ENCODE data around the gene KANSL3. TPM values are rescaled to one million over a fixed set of nuclear protein-coding genes. Genes with fewer than 3 reads are reported as not detected.

Gene KANSL3
- total RNA-seq, 1 donor from 2014 or later, result 31.7 TPM

DNA sequence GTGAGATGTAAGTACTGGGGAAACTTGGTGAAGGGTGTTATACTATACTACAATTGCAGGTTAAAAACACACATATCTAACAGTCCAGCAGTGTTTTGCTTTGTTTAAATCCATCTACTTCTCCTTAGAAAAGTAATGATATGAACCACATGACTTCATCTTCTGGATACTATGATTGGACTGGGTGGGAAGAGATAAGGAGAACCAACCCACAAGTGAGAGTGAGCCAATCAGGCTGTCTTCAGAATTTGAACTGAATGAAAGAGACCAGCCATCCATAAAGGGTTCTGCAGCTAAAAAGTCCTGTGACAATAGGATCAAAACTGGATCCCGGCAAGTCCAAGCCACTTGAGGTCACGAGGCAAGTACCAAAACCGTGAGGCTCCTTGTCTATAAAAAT lies 46.6 kb downstream of the KANSL3 start:
- H3K27ac ChIP-seq (replicated peaks), result no peak overlapping the region
- H3K36me3 ChIP-seq, result peaks cover 43% of the 10 kb centered on the region
- H3K4me1 ChIP-seq, result peaks cover 20% of the 10 kb centered on the region
- no peak for DNase-seq
- intact Hi-C loops (cut with micrococcal nuclease), result no loop called here
- H3K27me3 ChIP-seq (ENCODE audit: low read depth), result no peaks in the 10 kb centered on the region
- TF ChIP-seq, protein P1, sequence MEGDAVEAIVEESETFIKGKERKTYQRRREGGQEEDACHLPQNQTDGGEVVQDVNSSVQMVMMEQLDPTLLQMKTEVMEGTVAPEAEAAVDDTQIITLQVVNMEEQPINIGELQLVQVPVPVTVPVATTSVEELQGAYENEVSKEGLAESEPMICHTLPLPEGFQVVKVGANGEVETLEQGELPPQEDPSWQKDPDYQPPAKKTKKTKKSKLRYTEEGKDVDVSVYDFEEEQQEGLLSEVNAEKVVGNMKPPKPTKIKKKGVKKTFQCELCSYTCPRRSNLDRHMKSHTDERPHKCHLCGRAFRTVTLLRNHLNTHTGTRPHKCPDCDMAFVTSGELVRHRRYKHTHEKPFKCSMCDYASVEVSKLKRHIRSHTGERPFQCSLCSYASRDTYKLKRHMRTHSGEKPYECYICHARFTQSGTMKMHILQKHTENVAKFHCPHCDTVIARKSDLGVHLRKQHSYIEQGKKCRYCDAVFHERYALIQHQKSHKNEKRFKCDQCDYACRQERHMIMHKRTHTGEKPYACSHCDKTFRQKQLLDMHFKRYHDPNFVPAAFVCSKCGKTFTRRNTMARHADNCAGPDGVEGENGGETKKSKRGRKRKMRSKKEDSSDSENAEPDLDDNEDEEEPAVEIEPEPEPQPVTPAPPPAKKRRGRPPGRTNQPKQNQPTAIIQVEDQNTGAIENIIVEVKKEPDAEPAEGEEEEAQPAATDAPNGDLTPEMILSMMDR (IDR thresholded peaks at IDR 0.05; ENCODE audit: borderline replicate concordance), result no peak
- no peaks in the 10 kb centered on the region for H3K9me3 ChIP-seq (replicated peaks)
- no peak overlapping the region for H3K4me3 ChIP-seq

DNA sequence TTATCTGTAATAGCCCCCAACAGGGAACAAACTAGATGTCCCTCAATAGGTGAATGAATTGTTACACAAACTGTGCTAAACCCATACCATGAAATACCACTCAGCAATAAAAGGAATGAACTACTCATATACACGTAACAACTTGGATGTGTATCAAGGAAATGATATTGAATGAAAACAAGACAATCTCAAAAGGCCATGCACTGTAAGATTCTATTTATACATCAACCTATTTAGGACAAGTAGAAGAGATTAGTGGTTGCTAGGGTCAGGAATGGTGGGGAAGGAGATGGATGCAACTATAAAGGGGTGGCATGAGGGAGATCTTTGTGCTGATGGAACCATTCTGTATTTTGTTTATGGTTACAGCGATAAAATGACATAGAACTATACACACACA lies 47.1 kb downstream of the KANSL3 start:
- Histone ChIP-seq H3K27ac (replicated peaks) (peak overlapping the region; percentile 32), H3K9me3 (replicated peaks) (no peaks in the 10 kb centered on the region), H3K27me3 (ENCODE audit: low read depth) (no peaks in the 10 kb centered on the region), H3K36me3 (peaks cover 39% of the 10 kb centered on the region), H3K4me3 (no peak overlapping the region), H3K4me1 (peaks cover 18% of the 10 kb centered on the region)
- no peak for DNase-seq
- TF ChIP-seq, protein P1 (IDR thresholded peaks at IDR 0.05; ENCODE audit: borderline replicate concordance), result no peak
- intact Hi-C loops (cut with micrococcal nuclease), result no loop called here

DNA sequence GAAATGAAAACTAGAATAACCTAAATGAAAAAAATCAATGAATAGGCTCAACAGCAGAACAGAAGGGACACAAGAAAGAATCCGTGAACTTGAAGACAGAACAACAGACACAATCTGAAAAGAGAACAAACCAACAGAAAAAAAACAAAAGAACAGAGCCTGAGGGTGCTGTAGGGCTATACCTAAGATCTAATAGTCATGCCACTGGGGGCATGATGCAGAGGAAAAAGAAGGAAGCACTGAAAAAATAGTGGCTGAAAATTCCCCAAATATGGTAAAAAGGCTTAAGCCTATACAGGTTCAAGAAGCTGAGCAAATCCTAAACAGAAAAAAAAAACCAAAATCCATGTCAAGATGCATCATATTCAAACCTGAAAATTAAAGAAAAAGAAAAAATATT lies 50.3 kb downstream of the KANSL3 start:
- no peak for DNase-seq
- H3K9me3 ChIP-seq (replicated peaks), result no peaks in the 10 kb centered on the region
- intact Hi-C loops (cut with micrococcal nuclease), result no loop called here
- TF ChIP-seq, protein P1 (IDR thresholded peaks at IDR 0.05; ENCODE audit: borderline replicate concordance), result no peak
- H3K4me1 ChIP-seq, result peaks cover 18% of the 10 kb centered on the region
- H3K27me3 ChIP-seq (ENCODE audit: low read depth), result no peaks in the 10 kb centered on the region
- H3K36me3 ChIP-seq, result peaks cover 13% of the 10 kb centered on the region
- H3K27ac ChIP-seq (replicated peaks), result no peak overlapping the region
- no peak overlapping the region for H3K4me3 ChIP-seq

DNA sequence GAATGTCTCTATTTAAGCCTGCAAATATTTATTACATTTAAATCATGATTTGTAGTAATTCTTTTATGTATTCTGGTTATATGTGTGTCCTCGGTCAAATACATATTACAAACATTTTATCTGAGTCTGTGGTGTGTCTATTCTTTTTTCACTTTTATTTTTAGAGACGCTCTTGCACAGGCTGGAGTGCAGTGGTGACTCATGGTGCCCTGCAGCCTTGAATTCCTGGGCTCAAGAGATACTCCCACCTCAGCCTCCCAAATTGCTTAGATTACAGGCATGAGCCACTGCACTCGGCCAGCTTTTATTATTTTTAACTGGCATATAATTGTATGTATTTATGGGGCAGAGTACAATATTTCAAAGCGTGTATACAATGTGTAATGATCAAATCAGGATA lies 54.1 kb downstream of the KANSL3 start:
- no peaks in the 10 kb centered on the region for H3K9me3 ChIP-seq (replicated peaks)
- TF ChIP-seq, protein P1 (IDR thresholded peaks at IDR 0.05; ENCODE audit: borderline replicate concordance), result no peak
- H3K4me1 ChIP-seq, result peaks cover under 1% of the 10 kb centered on the region
- no peak for DNase-seq
- intact Hi-C loops (cut with micrococcal nuclease), result no loop called here
- H3K4me3 ChIP-seq, result no peak overlapping the region
- H3K27ac ChIP-seq (replicated peaks), result no peak overlapping the region
- H3K27me3 ChIP-seq (ENCODE audit: low read depth), result no peaks in the 10 kb centered on the region
- peaks cover 7% of the 10 kb centered on the region for H3K36me3 ChIP-seq

DNA sequence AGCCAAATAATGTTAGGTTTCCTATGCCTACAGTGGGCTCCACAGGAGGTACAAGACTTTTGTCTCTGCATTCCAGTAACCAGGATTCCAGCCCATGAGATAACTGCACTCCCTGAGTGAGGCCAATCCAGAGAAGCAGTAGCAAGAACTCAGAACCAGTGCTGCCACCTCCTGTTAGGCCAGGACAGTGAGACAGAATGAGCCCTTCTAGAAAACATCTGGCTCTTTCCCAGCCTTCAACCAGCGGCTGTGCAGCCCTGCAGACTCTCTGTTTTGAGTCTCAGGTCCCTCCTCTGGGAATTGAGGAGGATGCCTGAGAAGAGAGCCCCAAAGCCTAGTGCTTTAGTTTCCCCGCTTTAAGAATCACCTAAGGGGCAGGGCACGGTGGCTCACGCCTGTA lies 57.3 kb downstream of the KANSL3 start:
- Histone ChIP-seq H3K27me3 (ENCODE audit: low read depth) (no peaks in the 10 kb centered on the region), H3K4me3 (no peak overlapping the region), H3K9me3 (replicated peaks) (no peaks in the 10 kb centered on the region), H3K27ac (replicated peaks) (no peak overlapping the region), H3K36me3 (peaks cover 7% of the 10 kb centered on the region), H3K4me1 (no peaks in the 10 kb centered on the region)
- TF ChIP-seq, protein P1 (IDR thresholded peaks at IDR 0.05; ENCODE audit: borderline replicate concordance), result peak; percentile 37
- intact Hi-C loops (cut with micrococcal nuclease), result no loop called here
- no peak for DNase-seq

DNA sequence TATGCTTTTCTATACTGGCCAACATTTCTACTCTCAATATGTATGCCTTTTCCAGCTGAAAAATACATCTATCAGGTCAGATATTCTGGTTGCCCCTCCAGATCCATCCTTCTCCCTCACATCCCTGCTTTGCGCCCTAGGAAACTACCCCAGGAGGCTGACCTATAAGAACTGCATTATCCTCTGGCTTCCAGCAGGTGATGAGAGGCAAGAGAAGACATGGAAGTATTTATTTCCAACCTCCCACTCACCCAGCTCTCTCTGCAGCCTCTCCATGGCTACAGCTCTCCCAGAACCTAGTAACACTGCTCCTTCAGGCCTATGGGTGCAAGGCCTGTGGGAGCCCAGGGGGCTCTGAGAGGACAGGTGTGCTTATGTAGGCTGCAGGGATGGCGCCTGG lies 58.7 kb downstream of the KANSL3 start:
- Histone ChIP-seq H3K4me3 (no peak overlapping the region), H3K27ac (replicated peaks) (no peak overlapping the region), H3K27me3 (ENCODE audit: low read depth) (no peaks in the 10 kb centered on the region), H3K36me3 (peaks cover 3% of the 10 kb centered on the region), H3K4me1 (no peaks in the 10 kb centered on the region), H3K9me3 (replicated peaks) (no peaks in the 10 kb centered on the region)
- intact Hi-C loops (cut with micrococcal nuclease), result no loop called here
- no peak for DNase-seq
- TF ChIP-seq, protein P1 (IDR thresholded peaks at IDR 0.05; ENCODE audit: borderline replicate concordance), result no peak
